ENCODE data around the gene NAGLU. TPM values are rescaled to one million over a fixed set of nuclear protein-coding genes. Genes with fewer than 3 reads are reported as not detected.

Gene NAGLU
- total and polyA plus RNA-seq, 2 experiments from 2014 or later = 39.4 to 68.1 TPM

DNA sequence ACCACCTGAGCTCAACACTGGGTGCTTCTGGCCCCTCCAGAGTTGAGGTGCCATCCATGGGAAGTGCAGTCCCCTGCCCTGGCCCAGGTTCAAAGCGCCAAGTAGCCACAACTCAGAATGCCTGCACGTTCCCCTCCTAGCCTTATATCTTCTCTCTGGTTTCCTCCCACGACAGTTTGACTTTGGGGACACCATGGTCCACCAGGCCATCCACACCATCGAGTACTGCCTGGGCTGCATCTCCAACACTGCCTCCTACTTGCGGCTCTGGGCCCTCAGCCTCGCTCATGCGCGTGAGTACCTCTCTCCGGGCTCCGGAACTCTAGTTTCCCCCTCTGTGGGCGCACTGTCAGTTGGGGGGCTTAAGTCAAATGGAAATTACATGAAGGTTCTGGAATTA lies 22.4 kb upstream of the NAGLU start:
- Histone ChIP-seq H3K9me3 (ENCODE audit: low read depth) (no peaks in the 10 kb centered on the region), H3K9ac (no peak overlapping the region), H3F3A (ENCODE audit: insufficient read depth) (peaks cover 21% of the 10 kb centered on the region), H3K4me1 (ENCODE audit: insufficient read depth) (peaks cover 10% of the 10 kb centered on the region), H3K9me2 (ENCODE audit: insufficient read depth) (no peaks in the 10 kb centered on the region), H3K27ac (no peak overlapping the region), H3K36me3 (ENCODE audit: low read depth) (no peaks in the 10 kb centered on the region), H3K27me3 (replicated peaks; ENCODE audit: insufficient read depth) (no peaks in the 10 kb centered on the region), H3K4me3 (no peak overlapping the region), H2AFZ (no peak overlapping the region), H4K20me1 (ENCODE audit: insufficient read depth) (no peaks in the 10 kb centered on the region), H3K79me2 (ENCODE audit: insufficient read depth) (no peaks in the 10 kb centered on the region), H3K4me2 (ENCODE audit: unreplicated experiment) (no peak overlapping the region)
- TF ChIP-seq EZH2phosphoT487 (IDR thresholded peaks at IDR 0.05; ENCODE audit: insufficient read depth, low read depth) (no peak), EZH2 (IDR thresholded peaks at IDR 0.05; ENCODE audit: insufficient read depth, poor library complexity, severe bottlenecking) (no peak)
- in situ Hi-C loops (cut with MboI) = no loop called here
- DNase-seq = no peak
- 96% methylated on average over 11 of the region's 11 CpGs for WGBS, 2 experiments (ENCODE audit: low coverage in 1 of 2, low lambda C conversion rate in 2 of 2, missing lambda C conversion rate in 2 of 2)

DNA sequence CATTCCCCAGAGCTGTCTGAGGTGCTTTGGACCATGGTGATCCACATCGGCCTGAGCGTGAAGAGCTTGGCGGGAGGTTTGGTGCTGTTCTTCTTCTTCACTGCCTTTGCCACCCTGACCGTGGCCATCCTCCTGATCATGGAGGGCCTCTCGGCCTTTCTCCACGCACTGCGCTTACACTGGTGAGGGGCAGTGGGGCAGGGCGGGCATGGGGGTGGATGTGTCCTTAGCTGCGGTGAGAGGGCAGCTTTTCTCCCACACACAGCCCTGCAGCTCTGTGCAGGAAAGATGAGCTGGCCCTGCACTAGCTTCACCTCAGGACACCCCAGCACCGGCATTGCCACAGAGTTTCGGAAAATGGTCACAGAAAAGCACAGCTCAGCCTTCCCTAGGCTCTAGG lies 21.8 kb upstream of the NAGLU start:
- Histone ChIP-seq H3K4me2 (ENCODE audit: unreplicated experiment) (no peak overlapping the region), H3F3A (ENCODE audit: insufficient read depth) (peaks cover 27% of the 10 kb centered on the region), H3K79me2 (ENCODE audit: insufficient read depth) (no peaks in the 10 kb centered on the region), H3K27ac (no peak overlapping the region), H3K36me3 (ENCODE audit: low read depth) (no peaks in the 10 kb centered on the region), H3K9me3 (ENCODE audit: low read depth) (no peaks in the 10 kb centered on the region), H3K27me3 (replicated peaks; ENCODE audit: insufficient read depth) (no peaks in the 10 kb centered on the region), H4K20me1 (ENCODE audit: insufficient read depth) (no peaks in the 10 kb centered on the region), H3K9ac (no peak overlapping the region), H3K4me1 (ENCODE audit: insufficient read depth) (peaks cover 16% of the 10 kb centered on the region), H3K9me2 (ENCODE audit: insufficient read depth) (no peaks in the 10 kb centered on the region), H3K4me3 (no peak overlapping the region), H2AFZ (no peak overlapping the region)
- no peak for TF ChIP-seq EZH2 (IDR thresholded peaks at IDR 0.05; ENCODE audit: insufficient read depth, poor library complexity, severe bottlenecking)
- TF ChIP-seq EZH2phosphoT487 (IDR thresholded peaks at IDR 0.05; ENCODE audit: insufficient read depth, low read depth) = no peak
- no peak for DNase-seq
- 90 to 93% methylated on average over 10 to 11 of the region's 11 CpGs for WGBS, 2 experiments (ENCODE audit: low coverage in 1 of 2, low lambda C conversion rate in 2 of 2, missing lambda C conversion rate in 2 of 2)
- in situ Hi-C loops (cut with MboI) = no loop called here

DNA sequence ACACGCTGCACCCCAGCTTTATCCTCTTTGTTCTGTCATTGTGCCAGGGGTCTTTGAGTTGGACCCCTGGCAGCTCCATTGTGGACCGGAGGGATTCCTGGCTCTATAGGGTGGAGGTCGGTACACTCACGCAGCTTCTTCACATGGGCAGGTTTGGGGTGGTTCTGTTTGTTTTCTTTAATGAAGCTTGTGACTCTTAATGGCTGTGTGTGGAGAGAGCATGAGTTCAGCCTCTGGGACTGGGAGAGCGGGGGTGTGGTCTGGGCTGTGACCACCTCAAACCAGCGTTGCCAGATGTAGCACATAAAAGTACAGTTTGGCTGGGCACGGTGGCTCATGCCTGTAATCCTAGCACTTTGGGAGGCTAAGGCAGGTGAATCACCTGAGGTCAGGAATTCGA lies 21.2 kb upstream of the NAGLU start:
- H3K27ac ChIP-seq = no peak overlapping the region
- H3K4me2 ChIP-seq (ENCODE audit: unreplicated experiment) = no peak overlapping the region
- TF ChIP-seq EZH2 (IDR thresholded peaks at IDR 0.05; ENCODE audit: insufficient read depth, poor library complexity, severe bottlenecking) = no peak
- no peak for TF ChIP-seq EZH2phosphoT487 (IDR thresholded peaks at IDR 0.05; ENCODE audit: insufficient read depth, low read depth)
- H3K9ac ChIP-seq = no peak overlapping the region
- no peaks in the 10 kb centered on the region for H3K9me3 ChIP-seq (ENCODE audit: low read depth)
- no peak overlapping the region for H3K4me3 ChIP-seq
- no peaks in the 10 kb centered on the region for H3K79me2 ChIP-seq (ENCODE audit: insufficient read depth)
- no peaks in the 10 kb centered on the region for H3K9me2 ChIP-seq (ENCODE audit: insufficient read depth)
- WGBS, 2 experiments (ENCODE audit: low coverage in 1 of 2, low lambda C conversion rate in 2 of 2, missing lambda C conversion rate in 2 of 2) = 77 to 79% methylated on average over 8 of the region's 8 CpGs
- no peaks in the 10 kb centered on the region for H3K36me3 ChIP-seq (ENCODE audit: low read depth)
- in situ Hi-C loops (cut with MboI) = no loop called here
- no peaks in the 10 kb centered on the region for H3K27me3 ChIP-seq (replicated peaks; ENCODE audit: insufficient read depth)
- H2AFZ ChIP-seq = no peak overlapping the region
- H3F3A ChIP-seq (ENCODE audit: insufficient read depth) = peaks cover 33% of the 10 kb centered on the region
- peaks cover 22% of the 10 kb centered on the region for H3K4me1 ChIP-seq (ENCODE audit: insufficient read depth)
- no peak for DNase-seq
- H4K20me1 ChIP-seq (ENCODE audit: insufficient read depth) = no peaks in the 10 kb centered on the region

DNA sequence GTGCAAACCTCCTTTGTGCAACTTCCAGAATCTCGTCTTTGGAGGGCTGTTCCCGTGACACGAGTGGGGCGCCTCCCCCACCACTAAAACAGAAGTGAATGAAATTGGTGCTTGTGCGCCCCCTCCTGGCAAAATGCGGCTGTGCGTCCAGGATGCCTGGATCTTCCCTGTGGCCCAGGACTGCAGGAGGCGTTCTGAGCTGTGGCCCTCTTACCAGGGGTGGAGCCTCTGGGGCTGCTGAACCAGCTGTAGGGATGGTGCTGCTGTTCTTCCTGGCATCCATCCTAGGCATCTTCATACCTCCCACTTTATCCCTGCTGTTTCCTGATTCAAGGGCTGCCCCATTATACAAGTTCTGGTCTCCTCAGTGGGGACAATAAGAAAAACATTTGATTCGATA lies 18.5 kb upstream of the NAGLU start:
- peak overlapping the region; percentile 25; the same call in 1 of the 2 replicates for H3K4me3 ChIP-seq
- peaks cover 55% of the 10 kb centered on the region for H3F3A ChIP-seq (ENCODE audit: insufficient read depth)
- no peaks in the 10 kb centered on the region for H3K27me3 ChIP-seq (replicated peaks; ENCODE audit: insufficient read depth)
- H3K27ac ChIP-seq = peak overlapping the region; percentile 99
- H3K4me2 ChIP-seq (ENCODE audit: unreplicated experiment) = peak overlapping the region; percentile 77
- TF ChIP-seq EZH2phosphoT487 (IDR thresholded peaks at IDR 0.05; ENCODE audit: insufficient read depth, low read depth) (no peak), EZH2 (IDR thresholded peaks at IDR 0.05; ENCODE audit: insufficient read depth, poor library complexity, severe bottlenecking) (no peak)
- peak overlapping the region; percentile 83 for H3K9ac ChIP-seq
- H4K20me1 ChIP-seq (ENCODE audit: insufficient read depth) = no peaks in the 10 kb centered on the region
- no peaks in the 10 kb centered on the region for H3K9me2 ChIP-seq (ENCODE audit: insufficient read depth)
- H2AFZ ChIP-seq = peak overlapping the region; percentile 41; the same call in 1 of the 2 replicates
- 0 to 1% methylated on average over 9 of the region's 9 CpGs for WGBS, 2 experiments (ENCODE audit: low coverage in 1 of 2, low lambda C conversion rate in 2 of 2, missing lambda C conversion rate in 2 of 2)
- DNase-seq = peak; percentile 97
- no peaks in the 10 kb centered on the region for H3K9me3 ChIP-seq (ENCODE audit: low read depth)
- in situ Hi-C loops (cut with MboI) = no loop called here
- no peaks in the 10 kb centered on the region for H3K36me3 ChIP-seq (ENCODE audit: low read depth)
- H3K79me2 ChIP-seq (ENCODE audit: insufficient read depth) = no peaks in the 10 kb centered on the region
- H3K4me1 ChIP-seq (ENCODE audit: insufficient read depth) = peaks cover 47% of the 10 kb centered on the region

All from GM23248 (cell line).